ENCODE data around the gene JADE1.

The JADE1 gene

GRCh38 chr4:128876200-128876599 is 66.7 kb downstream of the JADE1 start:
- TF ChIP-seq CSRNP3 (CRISPR knock-in tag; IDR thresholded peaks at IDR 0.05) (no peak), OSR1 (CRISPR knock-in tag; IDR thresholded peaks at IDR 0.05) (no peak), TOX (CRISPR knock-in tag; IDR thresholded peaks at IDR 0.05; ENCODE audit: borderline replicate concordance) (no peak), SNAI2 (CRISPR knock-in tag; IDR thresholded peaks at IDR 0.05) (no peak), TSHZ2 (CRISPR knock-in tag; IDR thresholded peaks at IDR 0.05) (no peak), TCF4 (CRISPR knock-in tag; IDR thresholded peaks at IDR 0.05; ENCODE audit: borderline replicate concordance) (no peak), POU6F1 (CRISPR knock-in tag; IDR thresholded peaks at IDR 0.05; ENCODE audit: borderline replicate concordance, low read depth) (no peak), ZNF70 (CRISPR knock-in tag; IDR thresholded peaks at IDR 0.05) (no peak), RARB (CRISPR knock-in tag; IDR thresholded peaks at IDR 0.05) (no peak), ZFP3 (CRISPR knock-in tag; IDR thresholded peaks at IDR 0.05) (no peak), GLIS3 (CRISPR knock-in tag; IDR thresholded peaks at IDR 0.05) (no peak)
- TF ChIP-seq, protein P1, sequence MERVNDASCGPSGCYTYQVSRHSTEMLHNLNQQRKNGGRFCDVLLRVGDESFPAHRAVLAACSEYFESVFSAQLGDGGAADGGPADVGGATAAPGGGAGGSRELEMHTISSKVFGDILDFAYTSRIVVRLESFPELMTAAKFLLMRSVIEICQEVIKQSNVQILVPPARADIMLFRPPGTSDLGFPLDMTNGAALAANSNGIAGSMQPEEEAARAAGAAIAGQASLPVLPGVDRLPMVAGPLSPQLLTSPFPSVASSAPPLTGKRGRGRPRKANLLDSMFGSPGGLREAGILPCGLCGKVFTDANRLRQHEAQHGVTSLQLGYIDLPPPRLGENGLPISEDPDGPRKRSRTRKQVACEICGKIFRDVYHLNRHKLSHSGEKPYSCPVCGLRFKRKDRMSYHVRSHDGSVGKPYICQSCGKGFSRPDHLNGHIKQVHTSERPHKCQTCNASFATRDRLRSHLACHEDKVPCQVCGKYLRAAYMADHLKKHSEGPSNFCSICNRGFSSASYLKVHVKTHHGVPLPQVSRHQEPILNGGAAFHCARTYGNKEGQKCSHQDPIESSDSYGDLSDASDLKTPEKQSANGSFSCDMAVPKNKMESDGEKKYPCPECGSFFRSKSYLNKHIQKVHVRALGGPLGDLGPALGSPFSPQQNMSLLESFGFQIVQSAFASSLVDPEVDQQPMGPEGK (CRISPR knock-in tag; IDR thresholded peaks at IDR 0.05; ENCODE audit: borderline replicate concordance), result no peak
- ATAC-seq, result no peak

DNA sequence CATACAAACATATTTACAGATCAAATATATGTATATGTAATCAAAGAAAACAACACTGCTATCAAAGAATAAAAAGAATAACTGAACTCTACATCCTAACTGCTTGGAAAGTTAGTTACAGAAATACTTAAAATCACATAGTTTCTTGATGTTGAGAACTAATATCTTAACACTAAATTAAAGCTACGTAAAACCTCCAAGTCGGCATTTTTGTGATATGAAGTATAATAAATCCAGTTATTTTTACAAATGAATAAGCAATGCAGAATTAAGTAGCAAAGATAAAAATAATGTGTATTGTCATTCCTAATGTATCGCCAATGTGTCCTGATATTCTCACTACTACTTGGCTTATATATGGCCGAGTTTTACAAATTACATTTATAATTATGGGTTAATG is 68.4 kb downstream of the JADE1 start:
- TF ChIP-seq OSR1 (CRISPR knock-in tag; IDR thresholded peaks at IDR 0.05), result no peak
- ATAC-seq, result no peak

GRCh38 chr4:128879283-128879682 is 69.8 kb downstream of the JADE1 start:
- no peak for ATAC-seq
- TF ChIP-seq POU6F1 (CRISPR knock-in tag; IDR thresholded peaks at IDR 0.05; ENCODE audit: borderline replicate concordance, low read depth) (no peak), ZFP30 (CRISPR knock-in tag; IDR thresholded peaks at IDR 0.05) (no peak), ESRRG (CRISPR knock-in tag; IDR thresholded peaks at IDR 0.05) (no peak), TSHZ2 (CRISPR knock-in tag; IDR thresholded peaks at IDR 0.05) (no peak), ARNTL (CRISPR knock-in tag; IDR thresholded peaks at IDR 0.05; ENCODE audit: borderline replicate concordance, low read depth) (no peak), OSR1 (CRISPR knock-in tag; IDR thresholded peaks at IDR 0.05) (no peak)
- TF ChIP-seq, protein P1 (CRISPR knock-in tag; IDR thresholded peaks at IDR 0.05; ENCODE audit: borderline replicate concordance), result no peak
